Measurements from ENCODE around the gene HLA-E.
"Not testable (repeated sequence)": the region's sequence is repeated elsewhere in the genome, so short reads cannot be mapped to it uniquely, and the experiment has no call there.

DNA sequence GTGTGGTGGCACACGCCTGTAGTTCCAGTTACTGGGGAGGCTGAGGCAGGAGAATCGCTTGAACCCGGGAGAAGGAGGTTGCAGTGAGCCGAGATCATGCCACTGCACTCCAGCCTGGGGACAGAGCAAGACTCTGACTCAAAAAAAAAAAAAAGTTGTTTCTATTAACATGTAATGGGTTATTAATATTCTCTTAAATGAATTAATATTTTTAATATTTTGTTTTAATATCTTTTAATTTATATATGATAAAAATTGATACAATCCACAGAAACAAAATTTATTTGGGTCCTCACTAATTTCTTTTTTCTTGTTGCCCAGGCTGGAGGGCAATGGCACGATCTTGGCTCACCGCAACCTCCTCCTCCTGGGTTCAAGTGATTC, 620 bp upstream of the HLA-E start:
- not testable (repeated sequence) for TF ChIP-seq EZH2 (IDR thresholded peaks at IDR 0.05; ENCODE audit: low read depth, unreplicated experiment); NANOG (IDR thresholded peaks at IDR 0.05; ENCODE audit: borderline replicate concordance); POLR2AphosphoS5 (IDR thresholded peaks at IDR 0.05; ENCODE audit: low read depth); ZNF114 (CRISPR knock-in tag; IDR thresholded peaks at IDR 0.05); CREB1 (CRISPR knock-in tag; IDR thresholded peaks at IDR 0.05; ENCODE audit: low read depth); EZH2phosphoT487 (IDR thresholded peaks at IDR 0.05; ENCODE audit: unreplicated experiment); JUNB (IDR thresholded peaks at IDR 0.05; ENCODE audit: unreplicated experiment)
- TF ChIP-seq, protein P1, sequence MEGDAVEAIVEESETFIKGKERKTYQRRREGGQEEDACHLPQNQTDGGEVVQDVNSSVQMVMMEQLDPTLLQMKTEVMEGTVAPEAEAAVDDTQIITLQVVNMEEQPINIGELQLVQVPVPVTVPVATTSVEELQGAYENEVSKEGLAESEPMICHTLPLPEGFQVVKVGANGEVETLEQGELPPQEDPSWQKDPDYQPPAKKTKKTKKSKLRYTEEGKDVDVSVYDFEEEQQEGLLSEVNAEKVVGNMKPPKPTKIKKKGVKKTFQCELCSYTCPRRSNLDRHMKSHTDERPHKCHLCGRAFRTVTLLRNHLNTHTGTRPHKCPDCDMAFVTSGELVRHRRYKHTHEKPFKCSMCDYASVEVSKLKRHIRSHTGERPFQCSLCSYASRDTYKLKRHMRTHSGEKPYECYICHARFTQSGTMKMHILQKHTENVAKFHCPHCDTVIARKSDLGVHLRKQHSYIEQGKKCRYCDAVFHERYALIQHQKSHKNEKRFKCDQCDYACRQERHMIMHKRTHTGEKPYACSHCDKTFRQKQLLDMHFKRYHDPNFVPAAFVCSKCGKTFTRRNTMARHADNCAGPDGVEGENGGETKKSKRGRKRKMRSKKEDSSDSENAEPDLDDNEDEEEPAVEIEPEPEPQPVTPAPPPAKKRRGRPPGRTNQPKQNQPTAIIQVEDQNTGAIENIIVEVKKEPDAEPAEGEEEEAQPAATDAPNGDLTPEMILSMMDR (conservative IDR thresholded peaks at IDR 0.05; ENCODE audit: low read depth in 2 of 2): not testable (repeated sequence)
- TF ChIP-seq, protein P2, sequence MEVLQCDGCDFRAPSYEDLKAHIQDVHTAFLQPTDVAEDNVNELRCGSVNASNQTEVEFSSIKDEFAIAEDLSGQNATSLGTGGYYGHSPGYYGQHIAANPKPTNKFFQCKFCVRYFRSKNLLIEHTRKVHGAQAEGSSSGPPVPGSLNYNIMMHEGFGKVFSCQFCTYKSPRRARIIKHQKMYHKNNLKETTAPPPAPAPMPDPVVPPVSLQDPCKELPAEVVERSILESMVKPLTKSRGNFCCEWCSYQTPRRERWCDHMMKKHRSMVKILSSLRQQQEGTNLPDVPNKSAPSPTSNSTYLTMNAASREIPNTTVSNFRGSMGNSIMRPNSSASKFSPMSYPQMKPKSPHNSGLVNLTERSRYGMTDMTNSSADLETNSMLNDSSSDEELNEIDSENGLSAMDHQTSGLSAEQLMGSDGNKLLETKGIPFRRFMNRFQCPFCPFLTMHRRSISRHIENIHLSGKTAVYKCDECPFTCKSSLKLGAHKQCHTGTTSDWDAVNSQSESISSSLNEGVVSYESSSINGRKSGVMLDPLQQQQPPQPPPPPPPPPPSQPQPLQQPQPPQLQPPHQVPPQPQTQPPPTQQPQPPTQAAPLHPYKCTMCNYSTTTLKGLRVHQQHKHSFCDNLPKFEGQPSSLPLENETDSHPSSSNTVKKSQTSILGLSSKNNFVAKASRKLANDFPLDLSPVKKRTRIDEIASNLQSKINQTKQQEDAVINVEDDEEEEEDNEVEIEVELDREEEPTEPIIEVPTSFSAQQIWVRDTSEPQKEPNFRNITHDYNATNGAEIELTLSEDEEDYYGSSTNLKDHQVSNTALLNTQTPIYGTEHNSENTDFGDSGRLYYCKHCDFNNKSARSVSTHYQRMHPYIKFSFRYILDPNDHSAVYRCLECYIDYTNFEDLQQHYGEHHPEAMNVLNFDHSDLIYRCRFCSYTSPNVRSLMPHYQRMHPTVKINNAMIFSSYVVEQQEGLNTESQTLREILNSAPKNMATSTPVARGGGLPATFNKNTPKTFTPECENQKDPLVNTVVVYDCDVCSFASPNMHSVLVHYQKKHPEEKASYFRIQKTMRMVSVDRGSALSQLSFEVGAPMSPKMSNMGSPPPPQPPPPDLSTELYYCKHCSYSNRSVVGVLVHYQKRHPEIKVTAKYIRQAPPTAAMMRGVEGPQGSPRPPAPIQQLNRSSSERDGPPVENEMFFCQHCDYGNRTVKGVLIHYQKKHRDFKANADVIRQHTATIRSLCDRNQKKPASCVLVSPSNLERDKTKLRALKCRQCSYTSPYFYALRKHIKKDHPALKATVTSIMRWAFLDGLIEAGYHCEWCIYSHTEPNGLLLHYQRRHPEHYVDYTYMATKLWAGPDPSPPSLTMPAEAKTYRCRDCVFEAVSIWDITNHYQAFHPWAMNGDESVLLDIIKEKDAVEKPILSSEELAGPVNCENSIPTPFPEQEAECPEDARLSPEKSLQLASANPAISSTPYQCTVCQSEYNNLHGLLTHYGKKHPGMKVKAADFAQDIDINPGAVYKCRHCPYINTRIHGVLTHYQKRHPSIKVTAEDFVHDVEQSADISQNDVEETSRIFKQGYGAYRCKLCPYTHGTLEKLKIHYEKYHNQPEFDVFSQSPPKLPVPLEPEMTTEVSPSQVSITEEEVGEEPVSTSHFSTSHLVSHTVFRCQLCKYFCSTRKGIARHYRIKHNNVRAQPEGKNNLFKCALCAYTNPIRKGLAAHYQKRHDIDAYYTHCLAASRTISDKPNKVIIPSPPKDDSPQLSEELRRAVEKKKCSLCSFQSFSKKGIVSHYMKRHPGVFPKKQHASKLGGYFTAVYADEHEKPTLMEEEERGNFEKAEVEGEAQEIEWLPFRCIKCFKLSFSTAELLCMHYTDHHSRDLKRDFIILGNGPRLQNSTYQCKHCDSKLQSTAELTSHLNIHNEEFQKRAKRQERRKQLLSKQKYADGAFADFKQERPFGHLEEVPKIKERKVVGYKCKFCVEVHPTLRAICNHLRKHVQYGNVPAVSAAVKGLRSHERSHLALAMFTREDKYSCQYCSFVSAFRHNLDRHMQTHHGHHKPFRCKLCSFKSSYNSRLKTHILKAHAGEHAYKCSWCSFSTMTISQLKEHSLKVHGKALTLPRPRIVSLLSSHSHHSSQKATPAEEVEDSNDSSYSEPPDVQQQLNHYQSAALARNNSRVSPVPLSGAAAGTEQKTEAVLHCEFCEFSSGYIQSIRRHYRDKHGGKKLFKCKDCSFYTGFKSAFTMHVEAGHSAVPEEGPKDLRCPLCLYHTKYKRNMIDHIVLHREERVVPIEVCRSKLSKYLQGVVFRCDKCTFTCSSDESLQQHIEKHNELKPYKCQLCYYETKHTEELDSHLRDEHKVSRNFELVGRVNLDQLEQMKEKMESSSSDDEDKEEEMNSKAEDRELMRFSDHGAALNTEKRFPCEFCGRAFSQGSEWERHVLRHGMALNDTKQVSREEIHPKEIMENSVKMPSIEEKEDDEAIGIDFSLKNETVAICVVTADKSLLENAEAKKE (CRISPR knock-in tag; IDR thresholded peaks at IDR 0.05): not testable (repeated sequence)
- TF ChIP-seq, protein P3, sequence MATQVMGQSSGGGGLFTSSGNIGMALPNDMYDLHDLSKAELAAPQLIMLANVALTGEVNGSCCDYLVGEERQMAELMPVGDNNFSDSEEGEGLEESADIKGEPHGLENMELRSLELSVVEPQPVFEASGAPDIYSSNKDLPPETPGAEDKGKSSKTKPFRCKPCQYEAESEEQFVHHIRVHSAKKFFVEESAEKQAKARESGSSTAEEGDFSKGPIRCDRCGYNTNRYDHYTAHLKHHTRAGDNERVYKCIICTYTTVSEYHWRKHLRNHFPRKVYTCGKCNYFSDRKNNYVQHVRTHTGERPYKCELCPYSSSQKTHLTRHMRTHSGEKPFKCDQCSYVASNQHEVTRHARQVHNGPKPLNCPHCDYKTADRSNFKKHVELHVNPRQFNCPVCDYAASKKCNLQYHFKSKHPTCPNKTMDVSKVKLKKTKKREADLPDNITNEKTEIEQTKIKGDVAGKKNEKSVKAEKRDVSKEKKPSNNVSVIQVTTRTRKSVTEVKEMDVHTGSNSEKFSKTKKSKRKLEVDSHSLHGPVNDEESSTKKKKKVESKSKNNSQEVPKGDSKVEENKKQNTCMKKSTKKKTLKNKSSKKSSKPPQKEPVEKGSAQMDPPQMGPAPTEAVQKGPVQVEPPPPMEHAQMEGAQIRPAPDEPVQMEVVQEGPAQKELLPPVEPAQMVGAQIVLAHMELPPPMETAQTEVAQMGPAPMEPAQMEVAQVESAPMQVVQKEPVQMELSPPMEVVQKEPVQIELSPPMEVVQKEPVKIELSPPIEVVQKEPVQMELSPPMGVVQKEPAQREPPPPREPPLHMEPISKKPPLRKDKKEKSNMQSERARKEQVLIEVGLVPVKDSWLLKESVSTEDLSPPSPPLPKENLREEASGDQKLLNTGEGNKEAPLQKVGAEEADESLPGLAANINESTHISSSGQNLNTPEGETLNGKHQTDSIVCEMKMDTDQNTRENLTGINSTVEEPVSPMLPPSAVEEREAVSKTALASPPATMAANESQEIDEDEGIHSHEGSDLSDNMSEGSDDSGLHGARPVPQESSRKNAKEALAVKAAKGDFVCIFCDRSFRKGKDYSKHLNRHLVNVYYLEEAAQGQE (IDR thresholded peaks at IDR 0.05; ENCODE audit: unreplicated experiment): not testable (repeated sequence)
- TF ChIP-seq, protein P4, sequence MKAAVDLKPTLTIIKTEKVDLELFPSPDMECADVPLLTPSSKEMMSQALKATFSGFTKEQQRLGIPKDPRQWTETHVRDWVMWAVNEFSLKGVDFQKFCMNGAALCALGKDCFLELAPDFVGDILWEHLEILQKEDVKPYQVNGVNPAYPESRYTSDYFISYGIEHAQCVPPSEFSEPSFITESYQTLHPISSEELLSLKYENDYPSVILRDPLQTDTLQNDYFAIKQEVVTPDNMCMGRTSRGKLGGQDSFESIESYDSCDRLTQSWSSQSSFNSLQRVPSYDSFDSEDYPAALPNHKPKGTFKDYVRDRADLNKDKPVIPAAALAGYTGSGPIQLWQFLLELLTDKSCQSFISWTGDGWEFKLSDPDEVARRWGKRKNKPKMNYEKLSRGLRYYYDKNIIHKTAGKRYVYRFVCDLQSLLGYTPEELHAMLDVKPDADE (IDR thresholded peaks at IDR 0.05): not testable (repeated sequence)
